ENCODE data around the gene PDHX. TPM values are rescaled to one million over a fixed set of nuclear protein-coding genes. Genes with fewer than 3 reads are reported as not detected.

PDHX gene
- total and polyA plus RNA-seq, 2 of the 4 experiments (the other 2 are of a cell fraction): 19.8 to 26.7 TPM

DNA sequence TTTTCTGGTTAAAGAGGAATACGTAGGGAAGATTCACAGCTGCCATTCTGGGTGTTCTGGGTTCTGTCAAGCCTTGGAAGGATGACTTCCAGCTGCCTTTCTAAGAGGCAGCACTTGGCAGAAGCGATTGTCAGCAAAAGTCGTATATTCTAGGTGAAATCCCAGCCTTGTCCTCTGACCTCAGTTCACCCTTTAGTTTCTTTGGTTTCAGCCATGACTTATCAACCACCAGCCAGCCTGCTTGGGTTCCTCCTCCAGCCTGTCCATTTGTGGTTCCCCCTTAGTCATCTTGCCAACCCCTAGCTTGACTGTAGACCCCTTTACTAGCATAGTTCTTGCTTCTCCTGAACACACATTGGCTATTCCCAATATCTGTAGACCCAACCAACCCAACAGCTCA is 120.2 kb downstream of the PDHX start:
- H3K9ac ChIP-seq (ENCODE audit: low read depth, low read length): no peak overlapping the region
- dilution Hi-C loops (cut with HindIII; ENCODE audit: low sequenced_read_pairs, unreplicated experiment): no loop called here
- no peaks in the 10 kb centered on the region for H4K20me1 ChIP-seq (ENCODE audit: insufficient read depth, low read length)
- peaks cover 6 to 16% of the 10 kb centered on the region in 2 experiments for H3K79me1 ChIP-seq (ENCODE audit: low read depth in 1 of 2, low read length in 2 of 2)
- H3K36me3 ChIP-seq (ENCODE audit: control insufficient read depth, insufficient read depth, low read length): no peaks in the 10 kb centered on the region
- intact Hi-C loops (cut with micrococcal nuclease): no loop called here
- peak overlapping the region; percentile 14 for H4K91ac ChIP-seq (ENCODE audit: insufficient read depth, low read depth, low read length)
- H2BK20ac ChIP-seq (ENCODE audit: low read depth, low read length): peak overlapping the region; percentile 11
- CTCF ChIA-PET: interaction anchor here (1.2 kb wide), 1 partner anchor 16 kb away, joined by 3 read pairs; no protein-coding TSS in a partner anchor
- no peak overlapping the region for H3K4me3 ChIP-seq (ENCODE audit: insufficient read depth, low read depth, low read length)
- no TSS peak for BruUV-seq (replicated peaks)
- ATAC-seq (ENCODE audit: low read depth) (no peak), DNase-seq (no peak)
- no peak overlapping the region for H3K23ac ChIP-seq (ENCODE audit: low read depth, low read length)
- peak overlapping the region; percentile 54 for H2AK5ac ChIP-seq (ENCODE audit: low read depth, low read length)
- H3K4ac ChIP-seq (ENCODE audit: low read depth, low read length): peak overlapping the region; percentile 22; the same call in 1 of the 2 replicates
- peak overlapping the region; percentile 2 for H3K14ac ChIP-seq (replicated peaks; ENCODE audit: low read depth, low read length)
- no peak overlapping the region; the same call in 1 of the 2 replicates for H4K5ac ChIP-seq (ENCODE audit: low read depth, low read length)
- peak overlapping the region; percentile 67 for H2BK120ac ChIP-seq (ENCODE audit: low read depth, low read length)
- H2BK15ac ChIP-seq (ENCODE audit: low read depth, low read length): peak overlapping the region; percentile 80; the same call in 2 of the 3 replicates
- H3K27me3 ChIP-seq (ENCODE audit: control insufficient read depth, insufficient read depth, low read length): no peaks in the 10 kb centered on the region
- peak overlapping the region; percentile 29; the same call in 1 of the 2 replicates for H3K18ac ChIP-seq (ENCODE audit: low read depth, low read length)
- H4K8ac ChIP-seq (ENCODE audit: low read depth in 2 of 2, low read length in 2 of 2): peak overlapping the region in 1 of 2 experiments; percentile 36; a peak in 2 of 4 replicates
- no peak overlapping the region for H3K27ac ChIP-seq (ENCODE audit: insufficient read depth, low read length)
- H3K56ac ChIP-seq (ENCODE audit: extremely low read depth, insufficient read depth, low read length): no peak overlapping the region
- H2BK5ac ChIP-seq (ENCODE audit: low read depth, low read length, poor library complexity, severe bottlenecking): no peak overlapping the region
- in situ Hi-C loops (cut with MboI; ENCODE audit: low sequenced_read_pairs): no loop called here
- POLR2A ChIA-PET (ENCODE audit: unreplicated experiment): no interaction called here
- H3K9me3 ChIP-seq (ENCODE audit: control insufficient read depth, insufficient read depth, low read length): no peaks in the 10 kb centered on the region
- H3K4me2 ChIP-seq (ENCODE audit: low read depth, low read length): no peak overlapping the region
- WGBS, 2 experiments (ENCODE audit: extremely low coverage in 2 of 2, insufficient read length in 1 of 2): 71% methylated on average over 1 of the region's 3 CpGs; no CpG with 5 or more reads in 1 of the 2 experiments
- peaks cover 4% of the 10 kb centered on the region for H3K4me1 ChIP-seq (ENCODE audit: control insufficient read depth, insufficient read depth, low read length)
- peaks cover 8% of the 10 kb centered on the region for H3K9me1 ChIP-seq (ENCODE audit: insufficient read depth, low read length)
- H2AK9ac ChIP-seq (replicated peaks; ENCODE audit: low read depth, low read length, poor library complexity): no peak overlapping the region
- TF ChIP-seq MAZ (IDR thresholded peaks at IDR 0.05; ENCODE audit: borderline replicate concordance, low read depth, low read length) (no peak), CHD1 (IDR thresholded peaks at IDR 0.05; ENCODE audit: low read depth, low read length) (no peak), FOS (IDR thresholded peaks at IDR 0.05; ENCODE audit: low read depth, low read length) (no peak), POLR2A (IDR thresholded peaks at IDR 0.05; ENCODE audit: low read depth, low read length) (no peak), MXI1 (IDR thresholded peaks at IDR 0.05; ENCODE audit: borderline replicate concordance, low read depth, low read length) (no peak), MAFK (IDR thresholded peaks at IDR 0.05; ENCODE audit: low read depth, low read length) (no peak)
- TF ChIP-seq, protein P1, sequence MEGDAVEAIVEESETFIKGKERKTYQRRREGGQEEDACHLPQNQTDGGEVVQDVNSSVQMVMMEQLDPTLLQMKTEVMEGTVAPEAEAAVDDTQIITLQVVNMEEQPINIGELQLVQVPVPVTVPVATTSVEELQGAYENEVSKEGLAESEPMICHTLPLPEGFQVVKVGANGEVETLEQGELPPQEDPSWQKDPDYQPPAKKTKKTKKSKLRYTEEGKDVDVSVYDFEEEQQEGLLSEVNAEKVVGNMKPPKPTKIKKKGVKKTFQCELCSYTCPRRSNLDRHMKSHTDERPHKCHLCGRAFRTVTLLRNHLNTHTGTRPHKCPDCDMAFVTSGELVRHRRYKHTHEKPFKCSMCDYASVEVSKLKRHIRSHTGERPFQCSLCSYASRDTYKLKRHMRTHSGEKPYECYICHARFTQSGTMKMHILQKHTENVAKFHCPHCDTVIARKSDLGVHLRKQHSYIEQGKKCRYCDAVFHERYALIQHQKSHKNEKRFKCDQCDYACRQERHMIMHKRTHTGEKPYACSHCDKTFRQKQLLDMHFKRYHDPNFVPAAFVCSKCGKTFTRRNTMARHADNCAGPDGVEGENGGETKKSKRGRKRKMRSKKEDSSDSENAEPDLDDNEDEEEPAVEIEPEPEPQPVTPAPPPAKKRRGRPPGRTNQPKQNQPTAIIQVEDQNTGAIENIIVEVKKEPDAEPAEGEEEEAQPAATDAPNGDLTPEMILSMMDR (conservative IDR thresholded peaks at IDR 0.05; ENCODE audit: low read depth, low read length): no peak
- no peak overlapping the region for H2AFZ ChIP-seq (replicated peaks; ENCODE audit: low read length, poor library complexity)
